NCI-H69 (cell line): ENCODE data around the gene LRP10.
A peak's percentile ranks its signal among the peaks of the same experiment; 100 is the strongest.
"Not testable (repeated sequence)": the region's sequence is repeated elsewhere in the genome, so short reads cannot be mapped to it uniquely, and the experiment has no call there.

Experiments used
- DNase-seq: peaks from one replicate; lab custom pipeline; 2025; lab: John Stamatoyannopoulos, UW

The LRP10 gene

GRCh38 chr14:22871224-22872032, at the start of gene LRP10:
Gene LRP10 (plus strand): TSS chr14:22871740. CDS start chr14:22872304, 564 bp downstream.
- DNase-seq, result peak; percentile 95

- DNase-seq, result no peak
These were observed 49.4 kb upstream of the LRP10 start for GRCh38 chr14:22822016-22822570.

- peak; percentile 77 for DNase-seq
These were observed 48.9 kb upstream of the LRP10 start for GRCh38 chr14:22822571-22823098.

- peak; percentile 17 for DNase-seq
These were observed 46.7 kb upstream of the LRP10 start for GRCh38 chr14:22824711-22825359.

GRCh38 chr14:22829076-22829660, 42.4 kb upstream of the LRP10 start:
- DNase-seq, result not testable (repeated sequence)

GRCh38 chr14:22829661-22830442, 41.7 kb upstream of the LRP10 start, which contains the start of gene MRPL52:
Gene MRPL52 (plus strand): TSS chr14:22829887. CDS start chr14:22829913, 26 bp downstream.
- DNase-seq, result peak; percentile 96

- no peak for DNase-seq
These were observed 41.0 kb upstream of the LRP10 start for GRCh38 chr14:22830443-22831010.

- DNase-seq, result no peak
These were observed 36.0 kb upstream of the LRP10 start for GRCh38 chr14:22835505-22835904.

- DNase-seq, result no peak
These were observed 35.0 kb upstream of the LRP10 start, which contains the start of gene MMP14 for GRCh38 chr14:22836301-22837113. Gene MMP14 (plus strand): TSS chr14:22836585. CDS start chr14:22836818, 233 bp downstream.

GRCh38 chr14:22837114-22837749, 34.3 kb upstream of the LRP10 start:
- DNase-seq, result peak; percentile 32

- no peak for DNase-seq
These were observed 33.6 kb upstream of the LRP10 start for GRCh38 chr14:22837750-22838538.

- DNase-seq, result no peak
These were observed 32.9 kb upstream of the LRP10 start for GRCh38 chr14:22838631-22839041.

GRCh38 chr14:22839159-22839779, 32.3 kb upstream of the LRP10 start:
- no peak for DNase-seq

- DNase-seq, result no peak
These were observed 30.2 kb upstream of the LRP10 start for GRCh38 chr14:22841311-22841710.

GRCh38 chr14:22841769-22842168, 29.8 kb upstream of the LRP10 start:
- DNase-seq, result no peak

- DNase-seq, result no peak
These were observed 29.1 kb upstream of the LRP10 start for GRCh38 chr14:22842211-22843122.
